SK-N-SH treated with all-trans-retinoic acid at 6 μM for 48 hours (cell line): ENCODE data around the gene ARHGAP26.
"Not testable (repeated sequence)": the region's sequence is repeated elsewhere in the genome, so short reads cannot be mapped to it uniquely, and the experiment has no call there.

Experiments used
- ATAC-seq: fragments of 200-7000 bp; cut with Tn5 transposase; 3 replicates; pipeline ENCODE4 v1.9.1; 2020; ENCODE audit warnings: mild to moderate bottlenecking, moderate library complexity
- ARNTL ChIP-seq: fragments of 450-650 bp; formaldehyde crosslinking; IDR thresholded peaks from 2 replicates; pipeline ENCODE4 v1.5.0; 2020; ENCODE audit warnings: low read depth, mild to moderate bottlenecking, moderate library complexity, borderline replicate concordance
- ESRRG ChIP-seq: fragments of 250-450 bp; sonication (Bioruptor Pico); IDR thresholded peaks from 2 replicates; pipeline ENCODE4 v1.6.1; 2021; ENCODE audit warnings: mild to moderate bottlenecking
- GLIS3 ChIP-seq: fragments of 250-450 bp; sonication (Bioruptor Pico); IDR thresholded peaks from 2 replicates; pipeline ENCODE4 v1.5.0; 2020; ENCODE audit warnings: mild to moderate bottlenecking, moderate library complexity
- OSR1 ChIP-seq: fragments of 250-450 bp; sonication (Bioruptor Pico); IDR thresholded peaks from 2 replicates; pipeline ENCODE4 v1.8.0; 2022; ENCODE audit warnings: moderate library complexity, mild to moderate bottlenecking, inconsistent platforms
- PPARA ChIP-seq: fragments of 250-450 bp; sonication (Bioruptor Pico); IDR thresholded peaks from 2 replicates; pipeline ENCODE4 v1.5.0; 2020; ENCODE audit warnings: mild to moderate bottlenecking, borderline replicate concordance
- RARB ChIP-seq: fragments of 250-450 bp; sonication (Bioruptor Pico); IDR thresholded peaks from 2 replicates; pipeline ENCODE4 v1.8.0; 2021; ENCODE audit warnings: mild to moderate bottlenecking, moderate library complexity
- SNAI2 ChIP-seq: fragments of 250-450 bp; sonication (Bioruptor Pico); IDR thresholded peaks from 2 replicates; pipeline ENCODE4 v1.5.0; 2020; ENCODE audit warnings: mild to moderate bottlenecking, moderate library complexity
- TOX ChIP-seq: fragments of 250-450 bp; sonication (Bioruptor Pico); IDR thresholded peaks from 2 replicates; pipeline ENCODE4 v1.8.0; 2021; ENCODE audit warnings: mild to moderate bottlenecking, moderate library complexity, borderline replicate concordance
- ZC3H10 ChIP-seq: fragments of 250-450 bp; sonication (Bioruptor Pico); IDR thresholded peaks from 2 replicates; pipeline ENCODE4 v1.5.1; 2021; ENCODE audit warnings: mild to moderate bottlenecking, moderate library complexity
- ZFP30 ChIP-seq: fragments of 450-650 bp; formaldehyde crosslinking; IDR thresholded peaks from 2 replicates; pipeline ENCODE4 v1.5.0; 2022; ENCODE audit warnings: mild to moderate bottlenecking, moderate library complexity
- ZNF565 ChIP-seq: fragments of 450-650 bp; formaldehyde crosslinking; conservative IDR thresholded peaks from 2 replicates; pipeline ENCODE4 v1.5.0; 2020; ENCODE audit warnings: low read depth, mild to moderate bottlenecking, moderate library complexity
- ZNF70 ChIP-seq: fragments of 450-650 bp; formaldehyde crosslinking; IDR thresholded peaks from 2 replicates; pipeline ENCODE4 v1.5.0; 2020; ENCODE audit warnings: mild to moderate bottlenecking, moderate library complexity
- ZNF8 ChIP-seq: fragments of 450-650 bp; formaldehyde crosslinking; IDR thresholded peaks from 2 replicates; pipeline ENCODE4 v1.5.0; 2020; ENCODE audit warnings: mild to moderate bottlenecking, moderate library complexity
- TF ChIP-seq, protein P1 (sequence below): fragments of 250-450 bp; sonication (Bioruptor Pico); IDR thresholded peaks from 2 replicates; pipeline ENCODE4 v1.5.1; 2020; ENCODE audit warnings: low read depth, mild to moderate bottlenecking, moderate library complexity
- TF ChIP-seq, protein P2 (sequence below): fragments of 250-450 bp; sonication (Bioruptor Pico); IDR thresholded peaks from 2 replicates; pipeline ENCODE4 v1.5.0; 2020; ENCODE audit warnings: mild to moderate bottlenecking, moderate library complexity
- TF ChIP-seq, protein P3 (sequence below): fragments of 250-450 bp; sonication (Bioruptor Pico); IDR thresholded peaks from 2 replicates; pipeline ENCODE4 v1.5.1; 2021; ENCODE audit warnings: mild to moderate bottlenecking, moderate library complexity
- TF ChIP-seq, protein P4 (sequence below): fragments of 250-450 bp; sonication (Bioruptor Pico); IDR thresholded peaks from 2 replicates; pipeline ENCODE4 v1.8.0; 2021; ENCODE audit warnings: low read depth, mild to moderate bottlenecking, moderate library complexity, borderline replicate concordance

The ARHGAP26 gene

DNA sequence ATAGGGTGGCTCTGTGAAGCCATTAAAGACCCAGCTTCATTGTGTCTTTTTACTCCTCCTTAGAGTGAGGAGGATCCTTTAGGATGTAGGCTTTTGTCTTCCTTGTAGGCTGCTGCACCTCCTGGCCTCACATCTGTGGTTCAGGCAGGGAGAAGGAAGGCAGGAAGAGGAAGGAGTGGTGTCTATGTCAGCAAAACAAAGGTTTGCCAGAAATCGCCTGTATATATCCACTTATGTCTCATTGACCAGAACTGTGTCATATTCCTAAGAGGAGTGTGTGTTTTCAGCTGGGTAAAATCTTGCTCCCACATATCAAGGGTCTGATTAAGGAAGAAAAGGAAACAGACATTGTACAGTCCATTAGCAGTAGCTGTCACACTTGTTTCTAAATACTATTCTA is 213.8 kb downstream of the ARHGAP26 start:
- TF ChIP-seq, protein P1, sequence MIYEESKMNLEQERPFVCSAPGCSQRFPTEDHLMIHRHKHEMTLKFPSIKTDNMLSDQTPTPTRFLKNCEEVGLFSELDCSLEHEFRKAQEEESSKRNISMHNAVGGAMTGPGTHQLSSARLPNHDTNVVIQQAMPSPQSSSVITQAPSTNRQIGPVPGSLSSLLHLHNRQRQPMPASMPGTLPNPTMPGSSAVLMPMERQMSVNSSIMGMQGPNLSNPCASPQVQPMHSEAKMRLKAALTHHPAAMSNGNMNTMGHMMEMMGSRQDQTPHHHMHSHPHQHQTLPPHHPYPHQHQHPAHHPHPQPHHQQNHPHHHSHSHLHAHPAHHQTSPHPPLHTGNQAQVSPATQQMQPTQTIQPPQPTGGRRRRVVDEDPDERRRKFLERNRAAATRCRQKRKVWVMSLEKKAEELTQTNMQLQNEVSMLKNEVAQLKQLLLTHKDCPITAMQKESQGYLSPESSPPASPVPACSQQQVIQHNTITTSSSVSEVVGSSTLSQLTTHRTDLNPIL (CRISPR knock-in tag), result no peak
- TF ChIP-seq ZFP30 (CRISPR knock-in tag) (no peak), ZNF8 (CRISPR knock-in tag) (no peak), PPARA (CRISPR knock-in tag) (no peak), ZC3H10 (CRISPR knock-in tag) (no peak), TOX (CRISPR knock-in tag) (no peak), RARB (CRISPR knock-in tag) (no peak), SNAI2 (no peak), ZNF70 (no peak)
- TF ChIP-seq, protein P2, sequence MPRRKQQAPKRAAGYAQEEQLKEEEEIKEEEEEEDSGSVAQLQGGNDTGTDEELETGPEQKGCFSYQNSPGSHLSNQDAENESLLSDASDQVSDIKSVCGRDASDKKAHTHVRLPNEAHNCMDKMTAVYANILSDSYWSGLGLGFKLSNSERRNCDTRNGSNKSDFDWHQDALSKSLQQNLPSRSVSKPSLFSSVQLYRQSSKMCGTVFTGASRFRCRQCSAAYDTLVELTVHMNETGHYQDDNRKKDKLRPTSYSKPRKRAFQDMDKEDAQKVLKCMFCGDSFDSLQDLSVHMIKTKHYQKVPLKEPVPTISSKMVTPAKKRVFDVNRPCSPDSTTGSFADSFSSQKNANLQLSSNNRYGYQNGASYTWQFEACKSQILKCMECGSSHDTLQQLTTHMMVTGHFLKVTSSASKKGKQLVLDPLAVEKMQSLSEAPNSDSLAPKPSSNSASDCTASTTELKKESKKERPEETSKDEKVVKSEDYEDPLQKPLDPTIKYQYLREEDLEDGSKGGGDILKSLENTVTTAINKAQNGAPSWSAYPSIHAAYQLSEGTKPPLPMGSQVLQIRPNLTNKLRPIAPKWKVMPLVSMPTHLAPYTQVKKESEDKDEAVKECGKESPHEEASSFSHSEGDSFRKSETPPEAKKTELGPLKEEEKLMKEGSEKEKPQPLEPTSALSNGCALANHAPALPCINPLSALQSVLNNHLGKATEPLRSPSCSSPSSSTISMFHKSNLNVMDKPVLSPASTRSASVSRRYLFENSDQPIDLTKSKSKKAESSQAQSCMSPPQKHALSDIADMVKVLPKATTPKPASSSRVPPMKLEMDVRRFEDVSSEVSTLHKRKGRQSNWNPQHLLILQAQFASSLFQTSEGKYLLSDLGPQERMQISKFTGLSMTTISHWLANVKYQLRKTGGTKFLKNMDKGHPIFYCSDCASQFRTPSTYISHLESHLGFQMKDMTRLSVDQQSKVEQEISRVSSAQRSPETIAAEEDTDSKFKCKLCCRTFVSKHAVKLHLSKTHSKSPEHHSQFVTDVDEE (CRISPR knock-in tag), result no peak
- TF ChIP-seq, protein P3, sequence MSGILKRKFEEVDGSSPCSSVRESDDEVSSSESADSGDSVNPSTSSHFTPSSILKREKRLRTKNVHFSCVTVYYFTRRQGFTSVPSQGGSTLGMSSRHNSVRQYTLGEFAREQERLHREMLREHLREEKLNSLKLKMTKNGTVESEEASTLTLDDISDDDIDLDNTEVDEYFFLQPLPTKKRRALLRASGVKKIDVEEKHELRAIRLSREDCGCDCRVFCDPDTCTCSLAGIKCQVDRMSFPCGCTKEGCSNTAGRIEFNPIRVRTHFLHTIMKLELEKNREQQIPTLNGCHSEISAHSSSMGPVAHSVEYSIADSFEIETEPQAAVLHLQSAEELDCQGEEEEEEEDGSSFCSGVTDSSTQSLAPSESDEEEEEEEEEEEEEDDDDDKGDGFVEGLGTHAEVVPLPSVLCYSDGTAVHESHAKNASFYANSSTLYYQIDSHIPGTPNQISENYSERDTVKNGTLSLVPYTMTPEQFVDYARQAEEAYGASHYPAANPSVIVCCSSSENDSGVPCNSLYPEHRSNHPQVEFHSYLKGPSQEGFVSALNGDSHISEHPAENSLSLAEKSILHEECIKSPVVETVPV (CRISPR knock-in tag), result no peak
- TF ChIP-seq, protein P4, sequence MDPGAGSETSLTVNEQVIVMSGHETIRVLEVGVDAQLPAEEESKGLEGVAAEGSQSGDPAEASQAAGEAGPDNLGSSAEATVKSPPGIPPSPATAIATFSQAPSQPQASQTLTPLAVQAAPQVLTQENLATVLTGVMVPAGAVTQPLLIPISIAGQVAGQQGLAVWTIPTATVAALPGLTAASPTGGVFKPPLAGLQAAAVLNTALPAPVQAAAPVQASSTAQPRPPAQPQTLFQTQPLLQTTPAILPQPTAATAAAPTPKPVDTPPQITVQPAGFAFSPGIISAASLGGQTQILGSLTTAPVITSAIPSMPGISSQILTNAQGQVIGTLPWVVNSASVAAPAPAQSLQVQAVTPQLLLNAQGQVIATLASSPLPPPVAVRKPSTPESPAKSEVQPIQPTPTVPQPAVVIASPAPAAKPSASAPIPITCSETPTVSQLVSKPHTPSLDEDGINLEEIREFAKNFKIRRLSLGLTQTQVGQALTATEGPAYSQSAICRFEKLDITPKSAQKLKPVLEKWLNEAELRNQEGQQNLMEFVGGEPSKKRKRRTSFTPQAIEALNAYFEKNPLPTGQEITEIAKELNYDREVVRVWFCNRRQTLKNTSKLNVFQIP, result no peak
- no peak for ATAC-seq

DNA sequence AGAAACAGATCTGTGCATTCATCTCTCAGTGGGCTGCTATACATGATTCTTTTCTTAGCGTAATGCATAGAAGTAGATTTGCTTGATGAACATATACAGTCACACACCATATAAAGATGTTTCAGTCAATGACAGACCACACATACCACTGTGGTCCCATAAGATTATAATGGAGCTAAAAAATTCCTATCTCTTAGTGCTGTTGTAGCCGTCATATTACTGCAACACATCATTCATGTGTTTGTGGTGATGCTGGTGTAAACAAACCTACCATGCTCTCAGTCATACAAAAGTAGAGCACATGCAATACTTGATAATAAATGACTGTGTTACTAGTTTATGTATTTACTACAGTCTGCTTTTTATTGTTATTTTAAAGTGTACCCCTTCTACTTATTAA is 214.3 kb downstream of the ARHGAP26 start:
- no peak for ATAC-seq
- no peak for TF ChIP-seq ZNF8 (CRISPR knock-in tag)
- no peak for TF ChIP-seq TOX (CRISPR knock-in tag)
- TF ChIP-seq, protein P3 (CRISPR knock-in tag), result no peak
- no peak for TF ChIP-seq ARNTL
- TF ChIP-seq ZNF565 (CRISPR knock-in tag), result no peak
- TF ChIP-seq OSR1 (CRISPR knock-in tag), result no peak
- no peak for TF ChIP-seq SNAI2
- TF ChIP-seq ESRRG (CRISPR knock-in tag), result no peak
- TF ChIP-seq GLIS3 (CRISPR knock-in tag), result no peak
- TF ChIP-seq, protein P4, result no peak
- no peak for TF ChIP-seq RARB (CRISPR knock-in tag)
- no peak for TF ChIP-seq ZNF70
- TF ChIP-seq, all 23 proteins: peak for 0

DNA sequence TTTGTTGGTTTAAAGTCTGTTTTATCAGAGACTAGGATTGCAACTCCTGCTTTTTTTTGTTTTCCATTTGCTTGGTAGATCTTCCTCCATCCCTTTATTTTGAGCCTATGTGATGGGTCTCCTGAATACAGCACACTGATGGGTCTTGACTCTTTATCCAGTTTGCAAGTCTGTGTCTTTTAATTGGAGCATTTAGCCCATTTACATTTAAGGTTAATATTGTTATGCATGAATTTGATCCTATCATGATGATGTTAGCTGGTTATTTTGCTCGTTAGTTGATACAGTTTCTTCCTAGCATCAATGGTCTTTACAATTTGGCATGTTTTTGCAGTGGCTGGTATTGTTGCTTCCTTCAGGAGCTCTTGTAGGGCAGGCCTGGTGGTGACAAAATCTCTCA is 219.1 kb downstream of the ARHGAP26 start:
- ATAC-seq, result not testable (repeated sequence)

DNA sequence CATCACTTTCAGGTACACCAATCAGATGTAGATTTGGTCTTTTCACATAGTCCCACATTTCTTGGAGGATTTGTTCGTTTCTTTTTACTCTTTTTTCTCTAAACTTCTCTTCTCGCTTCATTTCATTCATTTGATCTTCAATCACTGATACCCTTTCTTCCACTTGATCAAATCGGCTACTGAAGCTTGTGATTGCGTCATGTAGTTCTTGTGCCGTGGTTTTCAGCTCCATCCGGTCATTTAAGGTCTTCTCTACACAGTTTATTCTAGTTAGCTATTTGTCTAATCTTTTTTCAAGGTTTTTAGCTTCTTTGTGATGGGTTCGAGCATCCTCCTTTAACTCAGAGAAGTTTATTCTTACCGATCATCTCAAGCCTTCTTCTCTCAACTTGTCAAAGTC is 219.9 kb downstream of the ARHGAP26 start:
- ATAC-seq, result not testable (repeated sequence)
